Ovary (tissue), 3 donors: ENCODE measurements around the gene DEPDC1B.

ENCODE experiments used
- EP300 ChIP-seq: sonication (generic); formaldehyde crosslinking; IDR thresholded peaks from one replicate; pipeline ENCODE4 v1.6.1; 2017; ENCODE audit warnings: antibody characterized with exemption
- POLR2A ChIP-seq: fragments of 450-650 bp; IDR thresholded peaks from one replicate; pipeline ENCODE4 v1.6.1; 2017; ENCODE audit warnings: antibody characterized with exemption, mild to moderate bottlenecking, moderate library complexity
- TF ChIP-seq, protein P1 (sequence below), 3 donors: fragments of 450-650 bp in 2 of 3; fragments of 200-600 bp in 1 of 3; IDR thresholded peaks; one replicate each; pipeline versions ENCODE4 v1.5.1 to v1.8.0; 2016 to 2022; ENCODE audit warnings: antibody characterized with exemption in 3 of 3, mild to moderate bottlenecking in 1 of 3
- donor health status: DM: no; HTN: no; CAD: no.

- TF ChIP-seq, protein P1, sequence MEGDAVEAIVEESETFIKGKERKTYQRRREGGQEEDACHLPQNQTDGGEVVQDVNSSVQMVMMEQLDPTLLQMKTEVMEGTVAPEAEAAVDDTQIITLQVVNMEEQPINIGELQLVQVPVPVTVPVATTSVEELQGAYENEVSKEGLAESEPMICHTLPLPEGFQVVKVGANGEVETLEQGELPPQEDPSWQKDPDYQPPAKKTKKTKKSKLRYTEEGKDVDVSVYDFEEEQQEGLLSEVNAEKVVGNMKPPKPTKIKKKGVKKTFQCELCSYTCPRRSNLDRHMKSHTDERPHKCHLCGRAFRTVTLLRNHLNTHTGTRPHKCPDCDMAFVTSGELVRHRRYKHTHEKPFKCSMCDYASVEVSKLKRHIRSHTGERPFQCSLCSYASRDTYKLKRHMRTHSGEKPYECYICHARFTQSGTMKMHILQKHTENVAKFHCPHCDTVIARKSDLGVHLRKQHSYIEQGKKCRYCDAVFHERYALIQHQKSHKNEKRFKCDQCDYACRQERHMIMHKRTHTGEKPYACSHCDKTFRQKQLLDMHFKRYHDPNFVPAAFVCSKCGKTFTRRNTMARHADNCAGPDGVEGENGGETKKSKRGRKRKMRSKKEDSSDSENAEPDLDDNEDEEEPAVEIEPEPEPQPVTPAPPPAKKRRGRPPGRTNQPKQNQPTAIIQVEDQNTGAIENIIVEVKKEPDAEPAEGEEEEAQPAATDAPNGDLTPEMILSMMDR (IDR thresholded peaks at IDR 0.05): no peak
- TF ChIP-seq EP300 (no peak), POLR2A (no peak)
Observed at GRCh38 chr5:60712950-60713349, 13.0 kb upstream of the DEPDC1B start.
